Measurements from ENCODE around the gene ZCCHC7. TPM values are rescaled to one million over a fixed set of nuclear protein-coding genes. Genes with fewer than 3 reads are reported as not detected.
A peak's percentile ranks its signal among the peaks of the same experiment; 100 is the strongest.

ZCCHC7 gene
- total and polyA plus RNA-seq, 9 of the 15 experiments (the other 6 are each of a cell fraction or from before 2014, with no cell fraction given), result 34.1 to 68.9 (median 48.8) TPM

- 5% methylated on average over 7 of the region's 7 CpGs for WGBS (ENCODE audit: insufficient coverage, low coverage, missing lambda C conversion rate)
- ATAC-seq, result peak; percentile 78
- Histone ChIP-seq H3K4me1 (replicated peaks in 1 of 2; ENCODE audit: control insufficient read depth in 2 of 2, insufficient read depth in 2 of 2, low read length in 2 of 2) (peaks cover 0 to 30% of the 10 kb centered on the region in 2 experiments; a peak in 3 of 5 replicates), H3K9me1 (ENCODE audit: control insufficient read depth, insufficient read depth, low read length) (no peaks in the 10 kb centered on the region), H3K27me3 (ENCODE audit: control insufficient read depth in 2 of 2, insufficient read depth in 2 of 2, low read length in 2 of 2) (no peaks in the 10 kb centered on the region), H4K20me1 (replicated peaks; ENCODE audit: control insufficient read depth, insufficient read depth, low read length) (no peaks in the 10 kb centered on the region), H2AFZ (ENCODE audit: low read depth, low read length) (no peak overlapping the region), H3K36me3 (ENCODE audit: control insufficient read depth, insufficient read depth, low read length) (peaks cover 6% of the 10 kb centered on the region; the same call in 1 of the 3 replicates), H3K79me2 (ENCODE audit: control insufficient read depth, insufficient read depth, low read length) (peaks cover 32% of the 10 kb centered on the region), H3K9ac (ENCODE audit: insufficient read depth in 1 of 2, low read depth in 2 of 2, low read length in 2 of 2) (peak overlapping the region in 1 of 2 experiments; percentile 15; a peak in 2 of 4 replicates), H3K4me3 (no peak overlapping the region), H3K4me2 (ENCODE audit: insufficient read depth, low read length) (peak overlapping the region; percentile 57), H3K9me3 (replicated peaks; ENCODE audit: control insufficient read depth, insufficient read depth, low read depth, low read length) (no peaks in the 10 kb centered on the region), H3K27ac (ENCODE audit: extremely low read depth, low read depth, low read length) (peak overlapping the region; percentile 47)
- DNase-seq (ENCODE audit: extremely low read depth in 1 of 4, low spot score in 3 of 4), result peak; percentile 68 to 89 (median 80)
- intact Hi-C loops (cut with micrococcal nuclease) (loop anchor here (5.0 kb wide), 1 partner anchor 50 kb away; no protein-coding TSS in a partner anchor), in situ Hi-C loops (cut with MboI) (no loop called here)
- peak; percentile 74 for FAIRE-seq
- POLR2A ChIA-PET, result interaction anchor here (0.9 to 2.8 kb wide), 7 partner anchors 11 to 217 kb away, joined by 3 to 11 read pairs (median 5); partner anchors contain the start of gene ZCCHC7
- BruUV-seq (replicated peaks), result no TSS peak
- CTCF ChIA-PET (ENCODE audit: low intra/inter-chr PET ratio), result interaction anchor here (0.6 kb wide), 1 partner anchor 563 kb away, joined by 3 read pairs; no protein-coding TSS in a partner anchor
- no peak for TF ChIP-seq NCOA4 (IDR thresholded peaks at IDR 0.05; ENCODE audit: partially characterized antibody)
- TF ChIP-seq ZNF384 (IDR thresholded peaks at IDR 0.05; ENCODE audit: low read depth, low read length), result peak; percentile 40
- TF ChIP-seq CREM (IDR thresholded peaks at IDR 0.05; ENCODE audit: low read depth), result peak; percentile 46; the same call in 1 of the 2 replicates
- no peak for TF ChIP-seq ZC3H11A (IDR thresholded peaks at IDR 0.05; ENCODE audit: low read depth, low read length)
- peak; percentile 45; the same call in 1 of the 2 replicates for TF ChIP-seq DPF2 (IDR thresholded peaks at IDR 0.05)
- peak; percentile 36; the same call in 1 of the 2 replicates for TF ChIP-seq SMARCA4 (IDR thresholded peaks at IDR 0.05)
- TF ChIP-seq EP300 (IDR thresholded peaks at IDR 0.05; ENCODE audit: low read length), result peak; percentile 48; the same call in 1 of the 2 replicates
- TF ChIP-seq NCOR1 (IDR thresholded peaks at IDR 0.05), result peak; percentile 45; the same call in 1 of the 2 replicates
- peak; percentile 72; the same call in 1 of the 2 replicates for TF ChIP-seq POLR2AphosphoS5 (IDR thresholded peaks at IDR 0.05; ENCODE audit: control insufficient read depth, insufficient read depth, low read depth, low read length)
- no peak for TF ChIP-seq NR2C2 (CRISPR knock-in tag; IDR thresholded peaks at IDR 0.05)
- no peak for TF ChIP-seq NR2C2 (tag; IDR thresholded peaks at IDR 0.05)
- 0 out of 2 replicates have a peak, but pooled peaks have one; percentile 11 for TF ChIP-seq MTA2 (IDR thresholded peaks at IDR 0.05; ENCODE audit: low read depth)
- TF ChIP-seq, protein P1, sequence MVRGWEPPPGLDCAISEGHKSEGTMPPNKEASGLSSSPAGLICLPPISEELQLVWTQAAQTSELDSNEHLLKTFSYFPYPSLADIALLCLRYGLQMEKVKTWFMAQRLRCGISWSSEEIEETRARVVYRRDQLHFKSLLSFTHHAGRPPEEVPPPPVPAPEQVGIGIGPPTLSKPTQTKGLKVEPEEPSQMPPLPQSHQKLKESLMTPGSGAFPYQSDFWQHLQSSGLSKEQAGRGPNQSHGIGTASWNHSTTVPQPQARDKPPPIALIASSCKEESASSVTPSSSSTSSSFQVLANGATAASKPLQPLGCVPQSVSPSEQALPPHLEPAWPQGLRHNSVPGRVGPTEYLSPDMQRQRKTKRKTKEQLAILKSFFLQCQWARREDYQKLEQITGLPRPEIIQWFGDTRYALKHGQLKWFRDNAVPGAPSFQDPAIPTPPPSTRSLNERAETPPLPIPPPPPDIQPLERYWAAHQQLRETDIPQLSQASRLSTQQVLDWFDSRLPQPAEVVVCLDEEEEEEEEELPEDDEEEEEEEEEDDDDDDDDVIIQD (CRISPR knock-in tag; IDR thresholded peaks at IDR 0.05), result no peak
- TF ChIP-seq, protein P2, sequence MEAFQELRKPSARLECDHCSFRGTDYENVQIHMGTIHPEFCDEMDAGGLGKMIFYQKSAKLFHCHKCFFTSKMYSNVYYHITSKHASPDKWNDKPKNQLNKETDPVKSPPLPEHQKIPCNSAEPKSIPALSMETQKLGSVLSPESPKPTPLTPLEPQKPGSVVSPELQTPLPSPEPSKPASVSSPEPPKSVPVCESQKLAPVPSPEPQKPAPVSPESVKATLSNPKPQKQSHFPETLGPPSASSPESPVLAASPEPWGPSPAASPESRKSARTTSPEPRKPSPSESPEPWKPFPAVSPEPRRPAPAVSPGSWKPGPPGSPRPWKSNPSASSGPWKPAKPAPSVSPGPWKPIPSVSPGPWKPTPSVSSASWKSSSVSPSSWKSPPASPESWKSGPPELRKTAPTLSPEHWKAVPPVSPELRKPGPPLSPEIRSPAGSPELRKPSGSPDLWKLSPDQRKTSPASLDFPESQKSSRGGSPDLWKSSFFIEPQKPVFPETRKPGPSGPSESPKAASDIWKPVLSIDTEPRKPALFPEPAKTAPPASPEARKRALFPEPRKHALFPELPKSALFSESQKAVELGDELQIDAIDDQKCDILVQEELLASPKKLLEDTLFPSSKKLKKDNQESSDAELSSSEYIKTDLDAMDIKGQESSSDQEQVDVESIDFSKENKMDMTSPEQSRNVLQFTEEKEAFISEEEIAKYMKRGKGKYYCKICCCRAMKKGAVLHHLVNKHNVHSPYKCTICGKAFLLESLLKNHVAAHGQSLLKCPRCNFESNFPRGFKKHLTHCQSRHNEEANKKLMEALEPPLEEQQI (IDR thresholded peaks at IDR 0.05), result peak; percentile 50; the same call in 1 of the 2 replicates
- peak; percentile 67 for TF ChIP-seq TCF3 (CRISPR knock-in tag; IDR thresholded peaks at IDR 0.05)
- TF ChIP-seq TAL1 (IDR thresholded peaks at IDR 0.05), result peak; percentile 55; the same call in 1 of the 2 replicates
- TF ChIP-seq MCM7 (IDR thresholded peaks at IDR 0.05), result no peak
- peak; percentile 59; the same call in 1 of the 2 replicates for TF ChIP-seq STAT5A (IDR thresholded peaks at IDR 0.05; ENCODE audit: borderline replicate concordance, low read length)
- TF ChIP-seq ZKSCAN1 (IDR thresholded peaks at IDR 0.05; ENCODE audit: low read depth, low read length), result no peak
Measured at GRCh38 chr9:37337301-37337890, 217.0 kb downstream of the ZCCHC7 start.
